Ovary (tissue), 3 donors: ENCODE results near the gene ARID1B.

Experiments used
- CTCF ChIP-seq, 3 donors: fragments of 450-650 bp in 2 of 3; fragments of 200-600 bp in 1 of 3; IDR thresholded peaks; one replicate each; pipeline versions ENCODE4 v1.5.1 to v1.8.0; 2016 to 2022; ENCODE audit warnings: antibody characterized with exemption in 3 of 3, mild to moderate bottlenecking in 1 of 3
- POLR2A ChIP-seq: fragments of 450-650 bp; IDR thresholded peaks from one replicate; pipeline ENCODE4 v1.6.1; 2017; ENCODE audit warnings: antibody characterized with exemption, mild to moderate bottlenecking, moderate library complexity
- donor health status: DM: no; HTN: no; CAD: no.

GRCh38 chr6:156760377-156760776 lies 16.8 kb upstream of the ARID1B start:
- TF ChIP-seq CTCF (IDR thresholded peaks at IDR 0.05) (no peak), POLR2A (no peak)
